NCI-H345 treated with DMSO at 0.1 percent for 48 hours (cell line): Measurements from ENCODE around the gene IMMP2L.
"Not testable (repeated sequence)": the region's sequence is repeated elsewhere in the genome, so short reads cannot be mapped to it uniquely, and the experiment has no call there.

ENCODE experiments used
- DNase-seq: peaks from one replicate; lab custom pipeline; 2025; ENCODE audit not compliant: unreplicated experiment; lab: John Stamatoyannopoulos, UW

Gene IMMP2L

GRCh38 chr7:111088328-111088727 is 474.0 kb downstream of the IMMP2L start:
- DNase-seq: no peak

GRCh38 chr7:111086532-111086931 is 475.8 kb downstream of the IMMP2L start:
- no peak for DNase-seq

- DNase-seq: no peak
Measured at GRCh38 chr7:111085356-111085755, 476.9 kb downstream of the IMMP2L start.

GRCh38 chr7:111083413-111083812 is 478.9 kb downstream of the IMMP2L start:
- DNase-seq: no peak

- no peak for DNase-seq
Measured at GRCh38 chr7:111082351-111082750, 479.9 kb downstream of the IMMP2L start.

GRCh38 chr7:111081546-111082267 is 480.6 kb downstream of the IMMP2L start:
- no peak for DNase-seq

GRCh38 chr7:111080495-111081105 is 481.7 kb downstream of the IMMP2L start:
- no peak for DNase-seq

GRCh38 chr7:111077001-111077400 is 485.3 kb downstream of the IMMP2L start:
- DNase-seq: no peak

GRCh38 chr7:111076205-111076604 is 486.1 kb downstream of the IMMP2L start:
- no peak for DNase-seq

- DNase-seq: no peak
Measured at GRCh38 chr7:111075498-111075897, 486.8 kb downstream of the IMMP2L start.

- DNase-seq: no peak
Measured at GRCh38 chr7:111074748-111075146, 487.5 kb downstream of the IMMP2L start.

GRCh38 chr7:111074071-111074747 is 488.1 kb downstream of the IMMP2L start:
- DNase-seq: no peak

GRCh38 chr7:111072658-111073057 is 489.6 kb downstream of the IMMP2L start:
- not testable (repeated sequence) for DNase-seq

GRCh38 chr7:111071556-111071955 is 490.7 kb downstream of the IMMP2L start:
- no peak for DNase-seq

GRCh38 chr7:111068618-111069017 is 493.7 kb downstream of the IMMP2L start:
- no peak for DNase-seq

GRCh38 chr7:111067682-111068081 is 494.6 kb downstream of the IMMP2L start:
- no peak for DNase-seq

GRCh38 chr7:111067251-111067650 is 495.0 kb downstream of the IMMP2L start:
- no peak for DNase-seq

GRCh38 chr7:111063166-111063565 is 499.1 kb downstream of the IMMP2L start:
- no peak for DNase-seq

- DNase-seq: no peak
Measured at GRCh38 chr7:111059833-111060232, 502.5 kb downstream of the IMMP2L start.

- DNase-seq: no peak
Measured at GRCh38 chr7:111057066-111057465, 505.2 kb downstream of the IMMP2L start.

GRCh38 chr7:111056371-111056770 is 505.9 kb downstream of the IMMP2L start:
- no peak for DNase-seq

GRCh38 chr7:111053035-111053434 is 509.3 kb downstream of the IMMP2L start:
- DNase-seq: no peak
